Liver (tissue), 9 donors: ENCODE results near the gene SNRNP70. TPM values are rescaled to one million over a fixed set of nuclear protein-coding genes. Genes with fewer than 3 reads are reported as not detected.

Experiments
- DNase-seq: peaks from one replicate; pipeline ENCODE4 v3.0.0-alpha.2; 2017; ENCODE audit warnings: low spot score
- H3K27ac ChIP-seq, 2 donors: one replicate each; pipeline ENCODE4 v1.7.0; 2013; ENCODE audit warnings: inconsistent platforms in 2 of 2, low read length in 2 of 2, control low read depth in 1 of 2, low read depth in 1 of 2, mild to moderate bottlenecking in 1 of 2
- H3K27me3 ChIP-seq, 4 donors: one replicate each; pipeline versions ENCODE4 v1.6.1 to v1.7.0; 2013; ENCODE audit warnings: low read length in 3 of 4, inconsistent platforms in 1 of 4, mild to moderate bottlenecking in 1 of 4, moderate library complexity in 1 of 4; ENCODE audit not compliant: control insufficient read depth in 4 of 4, insufficient read depth in 4 of 4
- H3K36me3 ChIP-seq, 4 donors: one replicate each; pipeline versions ENCODE4 v1.6.1 to v1.7.0; 2013; ENCODE audit warnings: low read length in 3 of 4, mild to moderate bottlenecking in 3 of 4, low read depth in 1 of 4, moderate library complexity in 1 of 4; ENCODE audit not compliant: control insufficient read depth in 4 of 4, insufficient read depth in 3 of 4
- H3K4me1 ChIP-seq, 4 donors: one replicate each; pipeline versions ENCODE4 v1.6.1 to v1.7.0; 2013; ENCODE audit warnings: low read length in 3 of 4, mild to moderate bottlenecking in 3 of 4, moderate library complexity in 1 of 4; ENCODE audit not compliant: control insufficient read depth in 4 of 4, insufficient read depth in 4 of 4
- H3K4me3 ChIP-seq, 3 donors: one replicate each; pipeline versions ENCODE4 v1.6.1 to v1.7.0; 2013; ENCODE audit warnings: low read length in 3 of 3, control low read depth in 1 of 3, low read depth in 1 of 3, mild to moderate bottlenecking in 1 of 3
- H3K9ac ChIP-seq, 2 donors: one replicate each; pipeline ENCODE4 v1.7.0; 2013; ENCODE audit warnings: low read length in 2 of 2, mild to moderate bottlenecking in 2 of 2, moderate library complexity in 2 of 2, control low read depth in 1 of 2, low read depth in 1 of 2
- H3K9me3 ChIP-seq, 4 donors: one replicate each; pipeline versions ENCODE4 v1.6.1 to v1.7.0; 2013; ENCODE audit warnings: low read length in 3 of 4; ENCODE audit not compliant: control insufficient read depth in 4 of 4
- ATF3 ChIP-seq: IDR thresholded peaks from 2 replicates; pipeline ENCODE4 v1.6.1; 2016; ENCODE audit warnings: antibody characterized with exemption
- EGR1 ChIP-seq, 2 donors: IDR thresholded peaks; 2 replicates each; pipeline ENCODE4 v1.6.1; 2016 to 2018; ENCODE audit warnings: antibody characterized with exemption in 2 of 2, low read depth in 2 of 2
- FOXA1 ChIP-seq: IDR thresholded peaks from 2 replicates; pipeline ENCODE4 v1.6.1; 2016; ENCODE audit warnings: antibody characterized with exemption
- FOXA2 ChIP-seq: IDR thresholded peaks from 2 replicates; pipeline ENCODE4 v1.6.1; 2016; ENCODE audit warnings: antibody characterized with exemption
- GABPA ChIP-seq, 2 donors: IDR thresholded peaks in 1 of 2; conservative IDR thresholded peaks in 1 of 2; 2 replicates each; pipeline ENCODE4 v1.6.1; 2016; ENCODE audit warnings: antibody characterized with exemption in 2 of 2, mild to moderate bottlenecking in 1 of 2, moderate library complexity in 1 of 2
- HNF4A ChIP-seq, 2 donors: conservative IDR thresholded peaks; 2 replicates each; pipeline ENCODE4 v1.6.1; 2016; ENCODE audit warnings: antibody characterized with exemption in 2 of 2, mild to moderate bottlenecking in 2 of 2
- HNF4G ChIP-seq: IDR thresholded peaks from 2 replicates; pipeline ENCODE4 v1.6.1; 2016; ENCODE audit warnings: antibody characterized with exemption
- JUND ChIP-seq, 2 donors: IDR thresholded peaks; 2 replicates each; pipeline ENCODE4 v1.6.1; 2016; ENCODE audit warnings: antibody characterized with exemption in 2 of 2
- MAX ChIP-seq: IDR thresholded peaks from 2 replicates; pipeline ENCODE4 v1.6.1; 2016; ENCODE audit warnings: antibody characterized with exemption
- NR2F2 ChIP-seq: IDR thresholded peaks from 2 replicates; pipeline ENCODE4 v1.6.1; 2016; ENCODE audit warnings: antibody characterized with exemption
- RAD21 ChIP-seq, 2 donors: IDR thresholded peaks; 2 replicates each; pipeline ENCODE4 v1.6.1; 2016; ENCODE audit warnings: antibody characterized with exemption in 2 of 2, mild to moderate bottlenecking in 2 of 2
- RXRA ChIP-seq, 2 donors: IDR thresholded peaks; 2 replicates each; pipeline ENCODE4 v1.6.1; 2017 to 2018; ENCODE audit warnings: antibody characterized with exemption in 2 of 2, mild to moderate bottlenecking in 1 of 2
- SP1 ChIP-seq: IDR thresholded peaks from 2 replicates; pipeline ENCODE4 v1.6.1; 2018; ENCODE audit warnings: antibody characterized with exemption, mild to moderate bottlenecking
- TAF1 ChIP-seq: conservative IDR thresholded peaks from 2 replicates; pipeline ENCODE4 v1.6.1; 2016; ENCODE audit warnings: antibody characterized with exemption, mild to moderate bottlenecking
- YY1 ChIP-seq: IDR thresholded peaks from 2 replicates; pipeline ENCODE4 v1.6.1; 2016; ENCODE audit warnings: antibody characterized with exemption, mild to moderate bottlenecking
- ZBTB33 ChIP-seq: IDR thresholded peaks from 2 replicates; pipeline ENCODE4 v1.6.1; 2016; ENCODE audit warnings: antibody characterized with exemption
- WGBS: extraction: QIAGEN DNeasy Blood & Tissue Kit; methylation state at CpG from one replicate; pipeline ENCODE4 v1.1.7; 2013; 5-methylcytosine and 5-hydroxymethylcytosine counted together
- polyA plus RNA-seq, 2 donors: library from polyadenylated mRNA; stranded (reverse) in 1 of 2; unstranded in 1 of 2; fragments of 200-250 nt in 1 of 2; fragments of >200 nt in 1 of 2; fragmentation: Nextera tagmentation in 1 of 2; extraction: Ambion mirVana in 1 of 2; gene quantifications; one replicate each; pipeline versions ENCODE4 v1.2.1 to v1.2.3, GENCODE V29; 2013 to 2015
- total RNA-seq, 2 donors: library from RNA; depleted of rRNA; stranded (reverse); fragments of >200 nt; gene quantifications; one replicate each; pipeline ENCODE4 v1.2.3, GENCODE V29; 2014
- TF ChIP-seq, protein P1 (sequence below): fragments of 150-350 bp; IDR thresholded peaks from 2 replicates; pipeline ENCODE4 v1.5.1; 2017; ENCODE audit warnings: improper control_type of control experiment, low read depth, low read length; ENCODE audit not compliant: missing input control
- TF ChIP-seq, protein P2 (sequence below): IDR thresholded peaks from 2 replicates; pipeline ENCODE4 v1.6.1; 2016; ENCODE audit warnings: antibody characterized with exemption, mild to moderate bottlenecking
- donor health status: healthy.
- donor health status: healthy.
- donor health status: healthy.
- donor health status: healthy.
- donor health status: healthy.

The SNRNP70 gene
- total and polyA plus RNA-seq, 4 donors, result 34.2 to 166 (median 94.8) TPM

DNA sequence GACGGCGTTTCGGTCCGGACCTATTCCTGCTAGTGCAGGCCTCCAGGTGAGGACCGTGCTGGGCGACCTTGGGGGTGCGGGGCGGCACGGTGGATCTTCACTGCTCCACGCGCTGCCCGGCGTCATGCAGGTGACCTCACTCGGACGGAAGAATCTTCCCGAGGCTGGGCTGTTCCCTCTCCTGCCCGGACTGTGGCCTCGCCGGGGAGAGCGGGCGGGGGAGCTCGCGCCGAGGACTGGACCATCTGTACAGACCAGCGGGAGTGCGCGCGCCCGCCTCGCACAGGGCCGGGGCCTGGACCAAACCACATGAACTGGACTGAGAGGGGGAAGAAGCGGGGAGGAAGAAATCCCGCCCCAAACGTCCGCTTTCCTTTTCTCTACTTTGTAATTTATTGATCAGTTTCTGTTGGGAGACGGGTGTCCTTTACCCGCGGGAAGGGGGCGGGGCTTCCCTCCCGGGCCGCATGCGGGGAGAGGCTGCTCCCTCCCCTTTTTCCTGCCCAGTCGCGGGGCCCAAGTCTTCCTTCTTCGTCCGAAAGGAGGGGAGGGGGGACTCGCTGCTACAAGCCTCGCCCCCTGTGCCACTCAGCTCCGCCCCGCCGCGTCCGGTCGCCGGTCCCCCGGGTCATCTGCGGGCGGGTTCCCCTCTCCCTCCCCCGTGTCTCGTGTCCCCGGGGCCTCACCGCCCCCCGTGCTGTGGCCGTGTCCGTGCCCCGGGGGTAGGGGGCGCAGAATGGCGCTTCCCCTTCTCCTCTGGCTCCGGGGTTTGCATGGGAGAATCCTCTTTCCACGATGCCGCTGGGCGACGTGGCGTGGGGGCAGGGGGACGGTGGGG, 65.1 kb downstream of the SNRNP70 start:
- peak; percentile 84 for DNase-seq
- Histone ChIP-seq H3K9ac (peak overlapping the region; percentile 55 to 86), H3K9me3 (no peaks in the 10 kb centered on the region), H3K27ac (peak overlapping the region; percentile 80 to 93), H3K36me3 (no peaks in the 10 kb centered on the region), H3K4me3 (peak overlapping the region; percentile 55 to 92 (median 89)), H3K27me3 (no peaks in the 10 kb centered on the region), H3K4me1 (peaks cover 0 to 29% (median 17%) of the 10 kb centered on the region in 4 donors)
- WGBS, result under 1% methylated on average over 75 of the region's 75 CpGs
- TF ChIP-seq MAX (peak; percentile 90), HNF4G (no peak), TAF1 (peak; percentile 47), NR2F2 (peak; percentile 1), EGR1 (IDR thresholded peaks at IDR 0.05; ENCODE audit: low read depth in 2 of 2) (peak in 1 of 2 donors; percentile 42), RXRA (IDR thresholded peaks at IDR 0.05) (peak; percentile 31 to 50), ZBTB33 (no peak), GABPA (IDR thresholded peaks at IDR 0.05 in 1 of 2, conservative IDR thresholded peaks at IDR 0.05 in 1 of 2) (peak in 1 of 2 donors; percentile 64), YY1 (peak; percentile 59), FOXA2 (no peak), SP1 (peak; percentile 76), JUND (IDR thresholded peaks at IDR 0.05) (peak in 1 of 2 donors; percentile 40), FOXA1 (no peak), HNF4A (conservative IDR thresholded peaks at IDR 0.05) (peak in 1 of 2 donors; percentile 46), RAD21 (IDR thresholded peaks at IDR 0.05) (peak in 1 of 2 donors; percentile 10), ATF3 (peak; percentile 18)
- TF ChIP-seq, protein P1, sequence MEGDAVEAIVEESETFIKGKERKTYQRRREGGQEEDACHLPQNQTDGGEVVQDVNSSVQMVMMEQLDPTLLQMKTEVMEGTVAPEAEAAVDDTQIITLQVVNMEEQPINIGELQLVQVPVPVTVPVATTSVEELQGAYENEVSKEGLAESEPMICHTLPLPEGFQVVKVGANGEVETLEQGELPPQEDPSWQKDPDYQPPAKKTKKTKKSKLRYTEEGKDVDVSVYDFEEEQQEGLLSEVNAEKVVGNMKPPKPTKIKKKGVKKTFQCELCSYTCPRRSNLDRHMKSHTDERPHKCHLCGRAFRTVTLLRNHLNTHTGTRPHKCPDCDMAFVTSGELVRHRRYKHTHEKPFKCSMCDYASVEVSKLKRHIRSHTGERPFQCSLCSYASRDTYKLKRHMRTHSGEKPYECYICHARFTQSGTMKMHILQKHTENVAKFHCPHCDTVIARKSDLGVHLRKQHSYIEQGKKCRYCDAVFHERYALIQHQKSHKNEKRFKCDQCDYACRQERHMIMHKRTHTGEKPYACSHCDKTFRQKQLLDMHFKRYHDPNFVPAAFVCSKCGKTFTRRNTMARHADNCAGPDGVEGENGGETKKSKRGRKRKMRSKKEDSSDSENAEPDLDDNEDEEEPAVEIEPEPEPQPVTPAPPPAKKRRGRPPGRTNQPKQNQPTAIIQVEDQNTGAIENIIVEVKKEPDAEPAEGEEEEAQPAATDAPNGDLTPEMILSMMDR, result no peak
- TF ChIP-seq, protein P2, sequence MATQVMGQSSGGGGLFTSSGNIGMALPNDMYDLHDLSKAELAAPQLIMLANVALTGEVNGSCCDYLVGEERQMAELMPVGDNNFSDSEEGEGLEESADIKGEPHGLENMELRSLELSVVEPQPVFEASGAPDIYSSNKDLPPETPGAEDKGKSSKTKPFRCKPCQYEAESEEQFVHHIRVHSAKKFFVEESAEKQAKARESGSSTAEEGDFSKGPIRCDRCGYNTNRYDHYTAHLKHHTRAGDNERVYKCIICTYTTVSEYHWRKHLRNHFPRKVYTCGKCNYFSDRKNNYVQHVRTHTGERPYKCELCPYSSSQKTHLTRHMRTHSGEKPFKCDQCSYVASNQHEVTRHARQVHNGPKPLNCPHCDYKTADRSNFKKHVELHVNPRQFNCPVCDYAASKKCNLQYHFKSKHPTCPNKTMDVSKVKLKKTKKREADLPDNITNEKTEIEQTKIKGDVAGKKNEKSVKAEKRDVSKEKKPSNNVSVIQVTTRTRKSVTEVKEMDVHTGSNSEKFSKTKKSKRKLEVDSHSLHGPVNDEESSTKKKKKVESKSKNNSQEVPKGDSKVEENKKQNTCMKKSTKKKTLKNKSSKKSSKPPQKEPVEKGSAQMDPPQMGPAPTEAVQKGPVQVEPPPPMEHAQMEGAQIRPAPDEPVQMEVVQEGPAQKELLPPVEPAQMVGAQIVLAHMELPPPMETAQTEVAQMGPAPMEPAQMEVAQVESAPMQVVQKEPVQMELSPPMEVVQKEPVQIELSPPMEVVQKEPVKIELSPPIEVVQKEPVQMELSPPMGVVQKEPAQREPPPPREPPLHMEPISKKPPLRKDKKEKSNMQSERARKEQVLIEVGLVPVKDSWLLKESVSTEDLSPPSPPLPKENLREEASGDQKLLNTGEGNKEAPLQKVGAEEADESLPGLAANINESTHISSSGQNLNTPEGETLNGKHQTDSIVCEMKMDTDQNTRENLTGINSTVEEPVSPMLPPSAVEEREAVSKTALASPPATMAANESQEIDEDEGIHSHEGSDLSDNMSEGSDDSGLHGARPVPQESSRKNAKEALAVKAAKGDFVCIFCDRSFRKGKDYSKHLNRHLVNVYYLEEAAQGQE, result peak; percentile 79
